SK-N-SH (cell line): ENCODE measurements around the gene IL13RA1. TPM values are rescaled to one million over a fixed set of nuclear protein-coding genes. Genes with fewer than 3 reads are reported as not detected.

ENCODE experiments used
- CTCF ChIA-PET: fragments of 300-600, 350-600 bp; formaldehyde crosslinking; extraction: SDS; loops from one replicate; lab custom pipeline; 2021; lab: Yijun Ruan, JAX
- POLR2A ChIA-PET: fragments of 350-600 bp; sonication (Branson Sonifier 250); formaldehyde crosslinking; extraction: SDS; loops from one replicate; lab custom pipeline; 2020; ENCODE audit warnings: antibody characterized with exemption, inconsistent platforms; lab: Yijun Ruan, JAX
- DNase-seq: peaks from one replicate; pipeline ENCODE4 v3.0.0; 2012
- H2AFZ ChIP-seq: fragments of 200-600 bp; sonication (generic); 2 replicates; pipeline ENCODE4 v1.8.1; 2016; ENCODE audit warnings: antibody characterized with exemption, mild to moderate bottlenecking, low read depth
- H3F3A ChIP-seq: fragments of 200-600 bp; sonication (generic); replicated peaks from 2 replicates; pipeline ENCODE3; 2016; ENCODE audit warnings: antibody characterized with exemption, mild to moderate bottlenecking; ENCODE audit not compliant: insufficient read depth
- H3K27ac ChIP-seq, 2 experiments: fragments of 200-500 bp in 1 of 2; fragments of 200-600 bp in 1 of 2; sonication (Bioruptor generic) in 1 of 2; sonication (generic), shearing (Covaris generic) in 1 of 2; 2 replicates each; pipeline versions ENCODE4 v1.5.1 to v1.6.1; 2014 to 2016; ENCODE audit warnings: low read depth in 2 of 2, inconsistent platforms in 1 of 2, low read length in 1 of 2, mild to moderate bottlenecking in 1 of 2, mixed read lengths in 1 of 2
- H3K27me3 ChIP-seq: fragments of 200-600 bp; sonication (generic), shearing (Covaris generic); 2 replicates; pipeline ENCODE4 v1.6.1; 2016; ENCODE audit warnings: mixed run types; ENCODE audit not compliant: insufficient read depth
- H3K36me3 ChIP-seq, 2 experiments: fragments of 200-500 bp in 1 of 2; fragments of 200-600 bp in 1 of 2; sonication (Bioruptor generic) in 1 of 2; sonication (generic) in 1 of 2; replicated peaks in 1 of 2; 2 replicates each; pipeline versions ENCODE3 to v1.5.1; 2014 to 2016; ENCODE audit warnings: low read length in 1 of 2, mild to moderate bottlenecking in 1 of 2; ENCODE audit not compliant: insufficient read depth in 2 of 2, control insufficient read depth in 1 of 2
- H3K4me1 ChIP-seq, 2 experiments: fragments of 200-500 bp in 1 of 2; fragments of 200-600 bp in 1 of 2; sonication (Bioruptor generic) in 1 of 2; sonication (generic), shearing (Covaris generic) in 1 of 2; 2 replicates each; pipeline versions ENCODE4 v1.5.1 to v1.6.1; 2014 to 2016; ENCODE audit warnings: low read depth in 1 of 2, low read length in 1 of 2, mixed run types in 1 of 2; ENCODE audit not compliant: insufficient read depth in 2 of 2, control insufficient read depth in 1 of 2
- H3K4me2 ChIP-seq: fragments of 200-600 bp; sonication (generic), shearing (Covaris generic); 2 replicates; pipeline ENCODE4 v1.6.1; 2017; ENCODE audit warnings: mixed run types
- H3K4me3 ChIP-seq, 2 experiments: fragments of 200-500 bp in 1 of 2; fragments of 200-600 bp in 1 of 2; sonication (Bioruptor generic) in 1 of 2; sonication (generic), shearing (Covaris generic) in 1 of 2; 2 replicates each; pipeline versions ENCODE4 v1.5.1 to v1.8.1; 2014 to 2016; ENCODE audit warnings: low read depth in 2 of 2, inconsistent platforms in 1 of 2, low read length in 1 of 2, mild to moderate bottlenecking in 1 of 2, mixed read lengths in 1 of 2, moderate library complexity in 1 of 2
- H3K79me2 ChIP-seq: fragments of 200-600 bp; sonication (generic); 2 replicates; pipeline ENCODE4 v1.8.1; 2017; ENCODE audit warnings: mild to moderate bottlenecking; ENCODE audit not compliant: insufficient read depth
- H3K9ac ChIP-seq: fragments of 200-600 bp; sonication (generic); 2 replicates; pipeline ENCODE4 v1.6.1; 2017; ENCODE audit warnings: mixed run types
- H3K9me2 ChIP-seq: fragments of 200-600 bp; sonication (generic); 2 replicates; pipeline ENCODE4 v1.6.1; 2017; ENCODE audit warnings: mixed run types
- H3K9me3 ChIP-seq: fragments of 200-600 bp; sonication (generic); 2 replicates; pipeline ENCODE4 v1.6.1; 2017; ENCODE audit warnings: mixed run types, mild to moderate bottlenecking, moderate library complexity
- H4K20me1 ChIP-seq: fragments of 200-600 bp; sonication (generic); 2 replicates; pipeline ENCODE4 v1.6.1; 2017; ENCODE audit warnings: mild to moderate bottlenecking, mixed run types; ENCODE audit not compliant: insufficient read depth
- EP300 ChIP-seq, 2 experiments: IDR thresholded peaks; 2 replicates each; pipeline versions ENCODE4 v1.4.0 to v1.6.1; 2012; ENCODE audit warnings: borderline replicate concordance in 1 of 2, low read depth in 1 of 2, low read length in 1 of 2
- FOSL2 ChIP-seq: IDR thresholded peaks from 2 replicates; pipeline ENCODE4 v1.4.0; 2012; ENCODE audit warnings: low read depth, mild to moderate bottlenecking, moderate library complexity, borderline replicate concordance
- FOXJ3 ChIP-seq: sonication (generic); formaldehyde crosslinking; IDR thresholded peaks from 2 replicates; pipeline ENCODE4 v1.5.1; 2020; ENCODE audit warnings: mild to moderate bottlenecking, missing genetic modification reagents
- MEF2A ChIP-seq: IDR thresholded peaks from 2 replicates; pipeline ENCODE4 v1.4.0; 2012; ENCODE audit warnings: low read depth, borderline replicate concordance
- MXI1 ChIP-seq: IDR thresholded peaks from 2 replicates; pipeline ENCODE4 v1.6.1; 2012; ENCODE audit warnings: mild to moderate bottlenecking, low read depth, low read length, improper control_type of control experiment
- RFX5 ChIP-seq: IDR thresholded peaks from 2 replicates; pipeline ENCODE4 v1.6.1; 2012; ENCODE audit warnings: mild to moderate bottlenecking, improper control_type of control experiment, low read length
- TEAD4 ChIP-seq: IDR thresholded peaks from 2 replicates; pipeline ENCODE4 v1.4.0; 2012; ENCODE audit warnings: mild to moderate bottlenecking, borderline replicate concordance; ENCODE audit not compliant: insufficient read depth
- YY1 ChIP-seq: IDR thresholded peaks from 2 replicates; pipeline ENCODE4 v1.4.0; 2012; ENCODE audit warnings: low read depth, mild to moderate bottlenecking
- WGBS: methylation state at CpG from one replicate; pipeline ENCODE4 v1.1.6; 2017; ENCODE audit warnings: low lambda C conversion rate; 5-methylcytosine and 5-hydroxymethylcytosine counted together
- polyA plus RNA-seq, 3 experiments: library from polyadenylated mRNA; depleted of rRNA; stranded (reverse); fragments of >200 nt; gene quantifications; 2 replicates each; pipeline ENCODE4 v1.2.3, GENCODE V29; 2012
- TF ChIP-seq, protein P1 (sequence below): fragments of 200-600 bp; sonication (generic); IDR thresholded peaks from 2 replicates; pipeline ENCODE4 v1.6.1; 2017; ENCODE audit warnings: antibody characterized with exemption, mild to moderate bottlenecking, moderate library complexity
- TF ChIP-seq, protein P2 (sequence below): fragments of 150-350 bp; IDR thresholded peaks from 2 replicates; pipeline ENCODE4 v1.6.1; 2016; ENCODE audit warnings: mild to moderate bottlenecking, low read depth, low read length
- TF ChIP-seq, protein P3 (sequence below): IDR thresholded peaks from 2 replicates; pipeline ENCODE4; 2012
- TF ChIP-seq, protein P4 (sequence below): IDR thresholded peaks from 2 replicates; pipeline ENCODE4 v1.6.1; 2012; ENCODE audit warnings: mild to moderate bottlenecking, low read depth, low read length, moderate library complexity

IL13RA1 gene
- polyA plus RNA-seq, 1 of the 3 experiments (the other 2 are of a cell fraction): 27.0 TPM

DNA sequence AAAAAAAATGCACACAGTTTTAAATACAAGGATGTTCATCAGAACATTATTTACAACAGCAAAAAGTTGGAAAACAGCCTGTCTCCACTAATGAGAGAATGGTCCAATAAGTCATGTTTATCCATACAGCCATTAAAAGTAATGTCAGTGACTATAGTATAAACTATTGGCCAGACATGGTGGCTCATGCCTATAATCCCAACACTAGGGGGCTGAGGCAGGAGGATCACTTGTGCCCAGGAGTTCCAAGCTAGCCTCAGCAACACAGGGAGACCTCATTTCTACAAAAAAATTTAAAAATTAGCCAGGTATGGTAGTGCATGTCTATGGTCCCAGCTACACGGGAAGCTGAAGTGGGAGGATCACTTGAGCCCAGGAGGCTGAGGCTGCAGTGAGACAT, 48.1 kb upstream of the IL13RA1 start:
- Histone ChIP-seq H3K9ac (no peak overlapping the region), H2AFZ (no peak overlapping the region), H3K4me2 (no peak overlapping the region), H3K36me3 (peaks cover 15 to 51% of the 10 kb centered on the region in 2 experiments), H3K4me1 (no peaks in the 10 kb centered on the region), H3K4me3 (no peak overlapping the region), H3K27me3 (no peaks in the 10 kb centered on the region), H4K20me1 (no peaks in the 10 kb centered on the region), H3K27ac (no peak overlapping the region), H3K79me2 (no peaks in the 10 kb centered on the region), H3K9me3 (no peaks in the 10 kb centered on the region), H3F3A (no peaks in the 10 kb centered on the region), H3K9me2 (no peaks in the 10 kb centered on the region)
- POLR2A ChIA-PET: no interaction called here
- TF ChIP-seq EP300 (IDR thresholded peaks at IDR 0.05; ENCODE audit: borderline replicate concordance in 1 of 2, low read depth in 1 of 2, low read length in 1 of 2) (no peak), FOXJ3 (no peak), TEAD4 (no peak), YY1 (no peak), MEF2A (no peak), FOSL2 (no peak)
- TF ChIP-seq, protein P1, sequence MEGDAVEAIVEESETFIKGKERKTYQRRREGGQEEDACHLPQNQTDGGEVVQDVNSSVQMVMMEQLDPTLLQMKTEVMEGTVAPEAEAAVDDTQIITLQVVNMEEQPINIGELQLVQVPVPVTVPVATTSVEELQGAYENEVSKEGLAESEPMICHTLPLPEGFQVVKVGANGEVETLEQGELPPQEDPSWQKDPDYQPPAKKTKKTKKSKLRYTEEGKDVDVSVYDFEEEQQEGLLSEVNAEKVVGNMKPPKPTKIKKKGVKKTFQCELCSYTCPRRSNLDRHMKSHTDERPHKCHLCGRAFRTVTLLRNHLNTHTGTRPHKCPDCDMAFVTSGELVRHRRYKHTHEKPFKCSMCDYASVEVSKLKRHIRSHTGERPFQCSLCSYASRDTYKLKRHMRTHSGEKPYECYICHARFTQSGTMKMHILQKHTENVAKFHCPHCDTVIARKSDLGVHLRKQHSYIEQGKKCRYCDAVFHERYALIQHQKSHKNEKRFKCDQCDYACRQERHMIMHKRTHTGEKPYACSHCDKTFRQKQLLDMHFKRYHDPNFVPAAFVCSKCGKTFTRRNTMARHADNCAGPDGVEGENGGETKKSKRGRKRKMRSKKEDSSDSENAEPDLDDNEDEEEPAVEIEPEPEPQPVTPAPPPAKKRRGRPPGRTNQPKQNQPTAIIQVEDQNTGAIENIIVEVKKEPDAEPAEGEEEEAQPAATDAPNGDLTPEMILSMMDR: no peak
- TF ChIP-seq, protein P2, sequence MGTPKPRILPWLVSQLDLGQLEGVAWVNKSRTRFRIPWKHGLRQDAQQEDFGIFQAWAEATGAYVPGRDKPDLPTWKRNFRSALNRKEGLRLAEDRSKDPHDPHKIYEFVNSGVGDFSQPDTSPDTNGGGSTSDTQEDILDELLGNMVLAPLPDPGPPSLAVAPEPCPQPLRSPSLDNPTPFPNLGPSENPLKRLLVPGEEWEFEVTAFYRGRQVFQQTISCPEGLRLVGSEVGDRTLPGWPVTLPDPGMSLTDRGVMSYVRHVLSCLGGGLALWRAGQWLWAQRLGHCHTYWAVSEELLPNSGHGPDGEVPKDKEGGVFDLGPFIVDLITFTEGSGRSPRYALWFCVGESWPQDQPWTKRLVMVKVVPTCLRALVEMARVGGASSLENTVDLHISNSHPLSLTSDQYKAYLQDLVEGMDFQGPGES: no peak
- CTCF ChIA-PET: no interaction called here
- DNase-seq: no peak
- WGBS: 6% methylated on average over 1 of the region's 1 CpG

DNA sequence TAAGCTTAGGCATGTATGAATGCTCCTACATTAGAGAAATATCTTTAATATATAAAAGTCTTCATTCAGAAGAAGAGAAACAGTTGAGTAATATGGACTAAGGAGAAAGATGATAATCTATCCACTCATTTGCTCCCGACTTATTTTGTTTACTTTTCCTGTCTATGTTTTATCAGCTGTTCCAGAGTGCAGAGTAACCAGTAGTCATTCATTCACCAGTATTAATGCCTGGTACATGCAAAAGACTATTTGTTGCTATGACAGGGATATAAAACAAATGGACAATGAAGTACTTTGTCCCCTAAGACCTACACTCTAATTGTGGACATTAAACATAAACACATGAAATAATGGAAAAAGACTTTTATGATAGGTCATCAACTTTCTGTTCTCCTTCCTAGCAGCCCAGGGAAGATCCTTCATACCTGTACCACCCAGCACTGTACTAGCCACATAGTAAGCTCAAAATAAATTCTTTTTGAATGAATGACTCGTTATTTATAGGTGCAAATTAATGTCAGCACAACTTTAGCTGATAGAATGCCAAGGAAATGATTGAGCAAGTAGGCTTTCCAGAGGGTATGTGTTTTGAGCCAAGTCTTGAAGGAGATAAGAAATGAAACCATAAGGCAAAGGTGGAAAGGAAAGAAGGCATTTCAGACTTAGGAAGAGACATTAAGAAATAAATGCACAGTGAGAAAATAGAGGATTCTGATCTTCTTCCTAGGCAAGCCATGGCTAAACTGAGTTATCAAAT, 45.0 kb upstream of the IL13RA1 start:
- no peaks in the 10 kb centered on the region for H3K79me2 ChIP-seq
- DNase-seq: no peak
- 22% methylated on average over 2 of the region's 2 CpGs for WGBS
- H3K4me2 ChIP-seq: no peak overlapping the region
- no peaks in the 10 kb centered on the region for H3K9me3 ChIP-seq
- H4K20me1 ChIP-seq: no peaks in the 10 kb centered on the region
- H3F3A ChIP-seq: no peaks in the 10 kb centered on the region
- no peak overlapping the region for H3K27ac ChIP-seq
- no peak overlapping the region for H3K4me3 ChIP-seq
- no peaks in the 10 kb centered on the region for H3K27me3 ChIP-seq
- peaks cover 0 to 42% of the 10 kb centered on the region in 2 experiments for H3K36me3 ChIP-seq
- no peak overlapping the region for H2AFZ ChIP-seq
- H3K9me2 ChIP-seq: no peaks in the 10 kb centered on the region
- ChIA-PET CTCF (no interaction called here), POLR2A (no interaction called here)
- no peak for TF ChIP-seq FOXJ3
- no peak for TF ChIP-seq MXI1
- no peak for TF ChIP-seq RFX5
- TF ChIP-seq, protein P3, sequence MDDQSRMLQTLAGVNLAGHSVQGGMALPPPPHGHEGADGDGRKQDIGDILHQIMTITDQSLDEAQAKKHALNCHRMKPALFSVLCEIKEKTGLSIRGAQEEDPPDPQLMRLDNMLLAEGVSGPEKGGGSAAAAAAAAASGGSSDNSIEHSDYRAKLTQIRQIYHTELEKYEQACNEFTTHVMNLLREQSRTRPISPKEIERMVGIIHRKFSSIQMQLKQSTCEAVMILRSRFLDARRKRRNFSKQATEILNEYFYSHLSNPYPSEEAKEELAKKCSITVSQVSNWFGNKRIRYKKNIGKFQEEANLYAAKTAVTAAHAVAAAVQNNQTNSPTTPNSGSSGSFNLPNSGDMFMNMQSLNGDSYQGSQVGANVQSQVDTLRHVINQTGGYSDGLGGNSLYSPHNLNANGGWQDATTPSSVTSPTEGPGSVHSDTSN: no peak
- TF ChIP-seq, protein P4, sequence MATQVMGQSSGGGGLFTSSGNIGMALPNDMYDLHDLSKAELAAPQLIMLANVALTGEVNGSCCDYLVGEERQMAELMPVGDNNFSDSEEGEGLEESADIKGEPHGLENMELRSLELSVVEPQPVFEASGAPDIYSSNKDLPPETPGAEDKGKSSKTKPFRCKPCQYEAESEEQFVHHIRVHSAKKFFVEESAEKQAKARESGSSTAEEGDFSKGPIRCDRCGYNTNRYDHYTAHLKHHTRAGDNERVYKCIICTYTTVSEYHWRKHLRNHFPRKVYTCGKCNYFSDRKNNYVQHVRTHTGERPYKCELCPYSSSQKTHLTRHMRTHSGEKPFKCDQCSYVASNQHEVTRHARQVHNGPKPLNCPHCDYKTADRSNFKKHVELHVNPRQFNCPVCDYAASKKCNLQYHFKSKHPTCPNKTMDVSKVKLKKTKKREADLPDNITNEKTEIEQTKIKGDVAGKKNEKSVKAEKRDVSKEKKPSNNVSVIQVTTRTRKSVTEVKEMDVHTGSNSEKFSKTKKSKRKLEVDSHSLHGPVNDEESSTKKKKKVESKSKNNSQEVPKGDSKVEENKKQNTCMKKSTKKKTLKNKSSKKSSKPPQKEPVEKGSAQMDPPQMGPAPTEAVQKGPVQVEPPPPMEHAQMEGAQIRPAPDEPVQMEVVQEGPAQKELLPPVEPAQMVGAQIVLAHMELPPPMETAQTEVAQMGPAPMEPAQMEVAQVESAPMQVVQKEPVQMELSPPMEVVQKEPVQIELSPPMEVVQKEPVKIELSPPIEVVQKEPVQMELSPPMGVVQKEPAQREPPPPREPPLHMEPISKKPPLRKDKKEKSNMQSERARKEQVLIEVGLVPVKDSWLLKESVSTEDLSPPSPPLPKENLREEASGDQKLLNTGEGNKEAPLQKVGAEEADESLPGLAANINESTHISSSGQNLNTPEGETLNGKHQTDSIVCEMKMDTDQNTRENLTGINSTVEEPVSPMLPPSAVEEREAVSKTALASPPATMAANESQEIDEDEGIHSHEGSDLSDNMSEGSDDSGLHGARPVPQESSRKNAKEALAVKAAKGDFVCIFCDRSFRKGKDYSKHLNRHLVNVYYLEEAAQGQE: no peak
- H3K4me1 ChIP-seq: no peaks in the 10 kb centered on the region
- no peak overlapping the region for H3K9ac ChIP-seq
